ENCODE measurements around the gene EFNA5. TPM values are rescaled to one million over a fixed set of nuclear protein-coding genes. Genes with fewer than 3 reads are reported as not detected.

The EFNA5 gene
- total and polyA plus RNA-seq, 4 donors = 0.14 to 0.93 (median 0.54) TPM

- 65% methylated on average over 4 of the region's 4 CpGs for WGBS
- no peaks in the 10 kb centered on the region for H3K27me3 ChIP-seq (ENCODE audit: control insufficient read depth in 4 of 4, insufficient read depth in 4 of 4, low read length in 3 of 4)
- H3K9ac ChIP-seq (ENCODE audit: low read depth in 1 of 2, low read length in 2 of 2) = no peak overlapping the region
- no peak overlapping the region for H3K4me3 ChIP-seq (ENCODE audit: low read depth in 1 of 3, low read length in 3 of 3)
- DNase-seq (ENCODE audit: low spot score) = no peak
- H3K9me3 ChIP-seq (ENCODE audit: control insufficient read depth in 4 of 4, low read length in 3 of 4) = no peaks in the 10 kb centered on the region
- H3K4me1 ChIP-seq (ENCODE audit: control insufficient read depth in 4 of 4, insufficient read depth in 4 of 4, low read length in 3 of 4) = no peaks in the 10 kb centered on the region
- TF ChIP-seq GABPA (IDR thresholded peaks at IDR 0.05 in 1 of 2, conservative IDR thresholded peaks at IDR 0.05 in 1 of 2) (no peak), HNF4G (IDR thresholded peaks at IDR 0.05) (no peak), ZBTB33 (IDR thresholded peaks at IDR 0.05) (no peak), SP1 (IDR thresholded peaks at IDR 0.05) (no peak), HNF4A (conservative IDR thresholded peaks at IDR 0.05) (no peak), RXRA (IDR thresholded peaks at IDR 0.05) (no peak), ATF3 (IDR thresholded peaks at IDR 0.05) (no peak), FOXA2 (IDR thresholded peaks at IDR 0.05) (no peak), FOXA1 (IDR thresholded peaks at IDR 0.05) (no peak), JUND (IDR thresholded peaks at IDR 0.05) (no peak), RAD21 (IDR thresholded peaks at IDR 0.05) (no peak), YY1 (IDR thresholded peaks at IDR 0.05) (no peak), TAF1 (conservative IDR thresholded peaks at IDR 0.05) (no peak)
- no peaks in the 10 kb centered on the region for H3K36me3 ChIP-seq (ENCODE audit: control insufficient read depth in 4 of 4, insufficient read depth in 3 of 4, low read depth in 1 of 4, low read length in 3 of 4)
- H3K27ac ChIP-seq (ENCODE audit: low read depth in 1 of 2, low read length in 2 of 2) = no peak overlapping the region
Observed at GRCh38 chr5:107422494-107422893, 248.2 kb downstream of the EFNA5 start.

- WGBS = 49% methylated on average over 3 of the region's 3 CpGs
- Histone ChIP-seq H3K27ac (ENCODE audit: low read depth in 1 of 2, low read length in 2 of 2) (no peak overlapping the region), H3K36me3 (ENCODE audit: control insufficient read depth in 4 of 4, insufficient read depth in 3 of 4, low read depth in 1 of 4, low read length in 3 of 4) (no peaks in the 10 kb centered on the region)
Observed at GRCh38 chr5:107419498-107419897, 251.2 kb downstream of the EFNA5 start.

More at GRCh38 chr5:107419498-107419897, 251.2 kb downstream of the EFNA5 start:
- TF ChIP-seq ZBTB33 (IDR thresholded peaks at IDR 0.05) (no peak), GABPA (IDR thresholded peaks at IDR 0.05 in 1 of 2, conservative IDR thresholded peaks at IDR 0.05 in 1 of 2) (no peak), RXRA (IDR thresholded peaks at IDR 0.05) (no peak), YY1 (IDR thresholded peaks at IDR 0.05) (no peak), CTCF (IDR thresholded peaks at IDR 0.05; ENCODE audit: low read depth, low read length, missing input control) (no peak), FOXA2 (IDR thresholded peaks at IDR 0.05) (no peak), SP1 (IDR thresholded peaks at IDR 0.05) (no peak), ATF3 (IDR thresholded peaks at IDR 0.05) (no peak), RAD21 (IDR thresholded peaks at IDR 0.05) (no peak), TAF1 (conservative IDR thresholded peaks at IDR 0.05) (no peak), NR2F2 (IDR thresholded peaks at IDR 0.05) (no peak), HNF4G (IDR thresholded peaks at IDR 0.05) (no peak), FOXA1 (IDR thresholded peaks at IDR 0.05) (no peak)
- no peaks in the 10 kb centered on the region for H3K27me3 ChIP-seq (ENCODE audit: control insufficient read depth in 4 of 4, insufficient read depth in 4 of 4, low read length in 3 of 4)
- no peak overlapping the region for H3K4me3 ChIP-seq (ENCODE audit: low read depth in 1 of 3, low read length in 3 of 3)
- no peaks in the 10 kb centered on the region for H3K4me1 ChIP-seq (ENCODE audit: control insufficient read depth in 4 of 4, insufficient read depth in 4 of 4, low read length in 3 of 4)
- no peak overlapping the region for H3K9ac ChIP-seq (ENCODE audit: low read depth in 1 of 2, low read length in 2 of 2)
- no peak for DNase-seq (ENCODE audit: low spot score)
- H3K9me3 ChIP-seq (ENCODE audit: control insufficient read depth in 4 of 4, low read length in 3 of 4) = no peaks in the 10 kb centered on the region

Measured in liver (tissue), 9 donors.